ENCODE results near the gene NDUFA8. TPM values are rescaled to one million over a fixed set of nuclear protein-coding genes. Genes with fewer than 3 reads are reported as not detected.

NDUFA8 gene
- total RNA-seq, 1 experiment from 2014 or later, result 84.6 TPM

DNA sequence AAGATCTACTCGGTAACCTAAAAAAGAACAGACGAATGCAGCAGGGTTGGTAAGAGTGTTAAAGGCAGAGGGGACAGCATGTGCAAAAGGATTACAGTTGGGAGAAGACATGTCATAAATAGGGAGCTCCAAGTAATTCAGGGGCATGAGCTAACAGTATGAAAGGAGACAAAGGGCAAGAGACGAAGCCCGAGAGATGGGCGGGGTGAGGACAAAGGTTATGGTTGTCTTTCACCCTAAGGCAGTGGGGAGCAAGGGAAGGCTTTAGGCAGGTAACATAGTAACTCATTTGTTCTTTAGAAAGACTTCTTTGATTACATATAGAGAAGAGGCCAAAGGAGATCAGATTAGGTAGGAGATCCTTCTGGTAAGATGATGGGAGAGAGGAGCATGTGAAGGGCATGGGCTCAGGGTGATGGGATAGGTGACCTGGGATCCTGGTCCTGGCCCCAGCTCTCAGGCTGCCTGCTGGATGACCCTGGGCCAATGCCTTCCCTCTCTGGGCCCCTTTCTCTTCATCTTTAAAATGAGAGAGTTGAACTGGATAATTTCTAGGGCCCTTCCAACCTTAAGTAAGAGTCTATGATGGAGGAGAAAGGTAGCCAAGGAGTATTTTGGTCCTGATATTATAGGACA, 19.6 kb upstream of the NDUFA8 start:
- Histone ChIP-seq H3K36me3 (ENCODE audit: low read depth) (no peaks in the 10 kb centered on the region), H3K27ac (no peak overlapping the region), H3K9me3 (ENCODE audit: insufficient read depth, low read depth) (no peaks in the 10 kb centered on the region), H3K4me3 (no peak overlapping the region), H3K9me2 (ENCODE audit: insufficient read depth) (no peaks in the 10 kb centered on the region), H3K4me1 (replicated peaks; ENCODE audit: insufficient read depth) (no peaks in the 10 kb centered on the region), H3K4me2 (no peak overlapping the region), H3K27me3 (ENCODE audit: insufficient read depth, low read depth) (peaks cover 40% of the 10 kb centered on the region), H4K20me1 (ENCODE audit: insufficient read depth) (no peaks in the 10 kb centered on the region), H2AFZ (no peak overlapping the region), H3K79me2 (ENCODE audit: low read depth) (no peaks in the 10 kb centered on the region), H3F3A (ENCODE audit: insufficient read depth, low read depth) (no peaks in the 10 kb centered on the region)
- DNase-seq, result no peak
- no TSS peak for BruUV-seq (replicated peaks)
- TF ChIP-seq EZH2 (IDR thresholded peaks at IDR 0.05; ENCODE audit: low read depth), result no peak
- TF ChIP-seq, protein P1, sequence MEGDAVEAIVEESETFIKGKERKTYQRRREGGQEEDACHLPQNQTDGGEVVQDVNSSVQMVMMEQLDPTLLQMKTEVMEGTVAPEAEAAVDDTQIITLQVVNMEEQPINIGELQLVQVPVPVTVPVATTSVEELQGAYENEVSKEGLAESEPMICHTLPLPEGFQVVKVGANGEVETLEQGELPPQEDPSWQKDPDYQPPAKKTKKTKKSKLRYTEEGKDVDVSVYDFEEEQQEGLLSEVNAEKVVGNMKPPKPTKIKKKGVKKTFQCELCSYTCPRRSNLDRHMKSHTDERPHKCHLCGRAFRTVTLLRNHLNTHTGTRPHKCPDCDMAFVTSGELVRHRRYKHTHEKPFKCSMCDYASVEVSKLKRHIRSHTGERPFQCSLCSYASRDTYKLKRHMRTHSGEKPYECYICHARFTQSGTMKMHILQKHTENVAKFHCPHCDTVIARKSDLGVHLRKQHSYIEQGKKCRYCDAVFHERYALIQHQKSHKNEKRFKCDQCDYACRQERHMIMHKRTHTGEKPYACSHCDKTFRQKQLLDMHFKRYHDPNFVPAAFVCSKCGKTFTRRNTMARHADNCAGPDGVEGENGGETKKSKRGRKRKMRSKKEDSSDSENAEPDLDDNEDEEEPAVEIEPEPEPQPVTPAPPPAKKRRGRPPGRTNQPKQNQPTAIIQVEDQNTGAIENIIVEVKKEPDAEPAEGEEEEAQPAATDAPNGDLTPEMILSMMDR (conservative IDR thresholded peaks at IDR 0.05), result no peak
- ChIA-PET POLR2A (ENCODE audit: unreplicated experiment) (no interaction called here), CTCF (no interaction called here)
- intact Hi-C loops (cut with micrococcal nuclease; ENCODE audit: unreplicated experiment), result no loop called here

DNA sequence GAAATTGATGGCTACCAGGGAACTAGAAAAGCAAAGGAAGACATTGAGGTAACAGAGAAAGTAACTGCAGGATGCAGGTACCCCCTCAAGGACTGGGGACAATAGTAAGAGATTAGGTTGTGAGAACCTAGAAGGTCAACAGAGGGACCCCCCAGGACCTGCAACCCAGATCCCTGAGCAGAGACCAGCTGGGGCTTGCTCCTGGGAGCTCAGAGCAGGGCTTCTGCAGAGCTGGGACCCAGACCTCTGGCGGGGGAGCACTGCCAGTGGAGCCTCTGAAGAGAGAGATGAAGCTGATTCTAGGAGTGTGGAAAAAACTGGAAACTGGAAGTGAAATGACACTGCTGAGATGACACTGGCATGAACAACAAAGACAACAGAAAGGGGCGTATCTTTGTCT, 17.3 kb upstream of the NDUFA8 start:
- no peaks in the 10 kb centered on the region for H3K4me1 ChIP-seq (replicated peaks; ENCODE audit: insufficient read depth)
- H3K9me2 ChIP-seq (ENCODE audit: insufficient read depth), result no peaks in the 10 kb centered on the region
- POLR2A ChIA-PET (ENCODE audit: unreplicated experiment), result no interaction called here
- TF ChIP-seq, protein P1 (conservative IDR thresholded peaks at IDR 0.05), result no peak
- no peaks in the 10 kb centered on the region for H3F3A ChIP-seq (ENCODE audit: insufficient read depth, low read depth)
- peaks cover 41% of the 10 kb centered on the region for H3K27me3 ChIP-seq (ENCODE audit: insufficient read depth, low read depth)
- no peaks in the 10 kb centered on the region for H3K36me3 ChIP-seq (ENCODE audit: low read depth)
- H3K27ac ChIP-seq, result no peak overlapping the region
- no peak overlapping the region for H3K4me3 ChIP-seq
- H3K79me2 ChIP-seq (ENCODE audit: low read depth), result no peaks in the 10 kb centered on the region
- no peak overlapping the region for H3K4me2 ChIP-seq
- BruUV-seq (replicated peaks), result no TSS peak
- DNase-seq, result no peak
- CTCF ChIA-PET, result no interaction called here
- intact Hi-C loops (cut with micrococcal nuclease; ENCODE audit: unreplicated experiment), result no loop called here
- H2AFZ ChIP-seq, result no peak overlapping the region
- H4K20me1 ChIP-seq (ENCODE audit: insufficient read depth), result no peaks in the 10 kb centered on the region
- H3K9me3 ChIP-seq (ENCODE audit: insufficient read depth, low read depth), result no peaks in the 10 kb centered on the region

DNA sequence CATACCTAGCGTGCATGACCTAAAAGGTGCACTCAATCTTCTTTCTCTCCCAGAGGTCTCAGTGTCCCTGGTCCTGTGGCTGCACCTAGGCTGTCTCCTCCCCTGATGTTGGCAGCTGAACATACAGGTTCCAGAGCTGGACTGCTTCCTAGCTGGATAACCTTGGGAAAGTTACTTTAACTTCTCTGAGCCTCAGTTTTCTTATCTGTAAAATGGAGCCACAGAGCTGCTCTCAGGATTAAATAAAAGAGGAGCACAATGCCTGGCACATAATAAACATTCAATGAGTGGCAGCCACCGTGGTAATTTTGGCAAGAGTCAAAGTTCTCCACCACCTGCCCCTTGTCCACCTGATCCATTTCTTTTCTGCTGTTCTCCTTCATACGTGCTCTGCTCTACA, 14.1 kb upstream of the NDUFA8 start:
- CTCF ChIA-PET, result no interaction called here
- Histone ChIP-seq H3F3A (ENCODE audit: insufficient read depth, low read depth) (no peaks in the 10 kb centered on the region), H3K9me2 (ENCODE audit: insufficient read depth) (no peaks in the 10 kb centered on the region), H4K20me1 (ENCODE audit: insufficient read depth) (no peaks in the 10 kb centered on the region), H3K27ac (no peak overlapping the region), H3K9me3 (ENCODE audit: insufficient read depth, low read depth) (no peaks in the 10 kb centered on the region), H2AFZ (no peak overlapping the region), H3K4me1 (replicated peaks; ENCODE audit: insufficient read depth) (no peaks in the 10 kb centered on the region), H3K36me3 (ENCODE audit: low read depth) (no peaks in the 10 kb centered on the region), H3K4me3 (no peak overlapping the region), H3K4me2 (no peak overlapping the region), H3K27me3 (ENCODE audit: insufficient read depth, low read depth) (peaks cover 71% of the 10 kb centered on the region), H3K79me2 (ENCODE audit: low read depth) (no peaks in the 10 kb centered on the region)
- POLR2A ChIA-PET (ENCODE audit: unreplicated experiment), result no interaction called here
- TF ChIP-seq, protein P1 (conservative IDR thresholded peaks at IDR 0.05), result no peak
- no peak for TF ChIP-seq EZH2 (IDR thresholded peaks at IDR 0.05; ENCODE audit: low read depth)
- BruUV-seq (replicated peaks), result no TSS peak
- intact Hi-C loops (cut with micrococcal nuclease; ENCODE audit: unreplicated experiment), result no loop called here
- DNase-seq, result no peak

All from PC-9 (cell line).